A549 (cell line): Measurements from ENCODE around the gene TMA7B.

Experiments
- CTCF ChIP-seq: fragments of >200 bp; sonication (Bioruptor Twin); formaldehyde crosslinking; IDR thresholded peaks from 3 replicates; pipeline ENCODE4 v1.5.1; 2016
- E2F6 ChIP-seq: IDR thresholded peaks from 2 replicates; pipeline ENCODE4 v1.6.1; 2012; ENCODE audit warnings: low read depth, borderline replicate concordance
- EHMT2 ChIP-seq: fragments of 200-600 bp; sonication (generic); IDR thresholded peaks from 2 replicates; pipeline ENCODE4 v1.6.1; 2016; ENCODE audit warnings: antibody characterized with exemption, low read depth, mild to moderate bottlenecking, moderate library complexity
- EP300 ChIP-seq, 2 experiments: fragments of >200 bp; sonication (Bioruptor Twin); formaldehyde crosslinking; IDR thresholded peaks; 2 replicates in 1 of 2; 3 replicates in 1 of 2; pipeline ENCODE4 v1.6.1; 2016 to 2017
- RFX5 ChIP-seq: fragments of 450-650 bp; IDR thresholded peaks from 2 replicates; pipeline ENCODE4 v1.7.1; 2014; ENCODE audit warnings: antibody characterized with exemption, mild to moderate bottlenecking, moderate library complexity

- TF ChIP-seq EHMT2 (no peak), EP300 (IDR thresholded peaks at IDR 0.05) (no peak), CTCF (no peak), E2F6 (no peak), RFX5 (no peak)
Observed at GRCh38 chr22:39947220-39948216, 12.7 kb upstream of the TMA7B start.
